ENCODE results near the gene KEAP1.

The KEAP1 gene

DNA sequence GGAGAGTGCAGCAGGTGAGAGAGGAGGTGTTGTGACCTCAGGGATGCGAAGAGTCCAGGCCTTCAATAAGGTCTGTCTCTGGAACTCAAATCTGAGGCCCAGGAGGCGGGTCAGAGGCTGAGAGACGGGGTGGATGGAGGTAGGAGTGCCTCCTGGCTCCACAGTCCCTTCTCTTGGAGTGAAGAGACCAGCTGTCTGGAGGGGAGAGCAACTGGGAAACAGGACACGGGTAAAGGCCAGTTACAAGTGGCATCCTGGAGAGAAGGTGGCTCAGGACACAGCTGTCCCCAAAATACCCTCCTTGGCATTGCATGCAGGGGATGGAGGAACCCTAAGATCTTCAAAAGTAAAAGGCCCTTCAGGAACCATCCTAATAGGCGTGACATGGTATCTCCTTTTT, 63.6 kb downstream of the KEAP1 start:
- TF ChIP-seq ZNF274 (IDR thresholded peaks at IDR 0.05; ENCODE audit: low read depth, low read length) (no peak), SUZ12 (IDR thresholded peaks at IDR 0.05; ENCODE audit: extremely low read depth, insufficient read depth, insufficient read length) (no peak)
- H3K9me3 ChIP-seq (ENCODE audit: insufficient read depth, low read length): no peaks in the 10 kb centered on the region
- no peaks in the 10 kb centered on the region for H3K27me3 ChIP-seq (ENCODE audit: insufficient read depth, insufficient read length)
- H3K4me1 ChIP-seq (ENCODE audit: insufficient read depth, insufficient read length): peaks cover 7% of the 10 kb centered on the region
- DNase-seq (ENCODE audit: low read depth, low spot score): no peak
- peaks cover 5% of the 10 kb centered on the region for H3K36me3 ChIP-seq (ENCODE audit: insufficient read depth, insufficient read length, low read length)
- no peak overlapping the region for H3K4me3 ChIP-seq (ENCODE audit: insufficient read length, low read depth)
- no peak overlapping the region for H3K9ac ChIP-seq (ENCODE audit: insufficient read length, low read depth)

Data from NT2/D1 (cell line).